Midbrain (tissue), 1 donor: ENCODE results near the gene NHSL2.
A peak's percentile ranks its signal among the peaks of the same experiment; 100 is the strongest.
"Not testable (repeated sequence)": the region's sequence is repeated elsewhere in the genome, so short reads cannot be mapped to it uniquely, and the experiment has no call there.

Source experiments
- DNase-seq: peaks from one replicate; lab custom pipeline; 2025; lab: John Stamatoyannopoulos, UW

The NHSL2 gene

GRCh38 chrX:72042852-72043248 is 132.2 kb downstream of the NHSL2 start:
- DNase-seq = no peak

DNA sequence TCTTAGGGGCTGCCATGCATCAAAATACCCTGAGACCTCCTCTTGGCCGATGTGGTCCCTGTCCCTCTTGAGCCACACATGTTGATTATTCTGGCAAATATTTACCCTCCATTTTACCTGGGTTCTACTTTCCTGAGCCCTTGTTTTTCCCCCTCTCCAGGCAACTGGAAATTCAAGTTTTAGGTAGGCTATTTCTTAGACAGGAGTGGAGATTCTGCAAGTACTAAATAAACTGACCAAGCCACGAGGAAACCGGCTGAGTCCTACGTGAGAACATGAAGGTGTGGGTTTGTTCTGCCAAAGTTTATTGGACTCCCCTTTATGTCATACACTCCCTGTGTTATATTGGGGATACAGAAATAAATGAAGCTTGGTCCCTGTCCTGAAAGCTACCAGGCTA is 133.0 kb downstream of the NHSL2 start:
- no peak for DNase-seq

GRCh38 chrX:72045141-72045540 is 134.5 kb downstream of the NHSL2 start:
- no peak for DNase-seq

DNA sequence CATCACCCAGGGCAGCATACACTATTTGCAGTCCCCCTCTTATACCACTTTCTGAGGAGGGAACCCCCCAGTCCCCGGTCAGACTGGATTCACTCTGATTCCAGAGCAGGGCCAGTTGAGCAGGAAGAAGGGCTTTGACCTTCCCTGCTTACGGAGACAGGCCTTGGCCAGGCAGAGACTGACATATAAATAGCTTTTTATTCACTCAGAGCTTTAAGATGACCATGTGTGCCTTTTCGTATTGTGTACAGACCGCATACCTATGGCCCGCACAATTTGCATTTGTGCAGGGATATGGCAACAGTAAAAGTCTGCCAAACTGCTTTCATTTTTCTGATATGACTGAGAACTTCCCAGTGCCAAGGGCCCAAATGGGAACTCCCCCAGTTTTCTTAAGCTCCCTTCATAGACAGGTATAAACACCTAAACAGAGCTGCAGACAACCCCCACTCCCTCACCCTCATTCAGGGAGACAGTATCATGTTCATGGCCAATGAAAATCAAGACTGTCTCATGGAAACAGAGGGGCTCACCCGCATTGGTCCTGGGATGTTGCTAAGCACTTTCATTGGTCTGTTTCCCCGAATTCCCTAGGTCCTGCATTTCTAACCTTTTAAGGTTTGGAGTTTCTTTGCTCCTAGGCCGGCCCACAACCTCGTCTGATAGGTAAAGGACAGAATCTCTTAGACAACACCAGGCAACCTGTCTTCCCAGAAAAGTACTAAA is 135.1 kb downstream of the NHSL2 start:
- DNase-seq = no peak

GRCh38 chrX:72046447-72046846 is 135.8 kb downstream of the NHSL2 start:
- no peak for DNase-seq

- no peak for DNase-seq
Observed at GRCh38 chrX:72048510-72049455, 138.1 kb downstream of the NHSL2 start.

DNA sequence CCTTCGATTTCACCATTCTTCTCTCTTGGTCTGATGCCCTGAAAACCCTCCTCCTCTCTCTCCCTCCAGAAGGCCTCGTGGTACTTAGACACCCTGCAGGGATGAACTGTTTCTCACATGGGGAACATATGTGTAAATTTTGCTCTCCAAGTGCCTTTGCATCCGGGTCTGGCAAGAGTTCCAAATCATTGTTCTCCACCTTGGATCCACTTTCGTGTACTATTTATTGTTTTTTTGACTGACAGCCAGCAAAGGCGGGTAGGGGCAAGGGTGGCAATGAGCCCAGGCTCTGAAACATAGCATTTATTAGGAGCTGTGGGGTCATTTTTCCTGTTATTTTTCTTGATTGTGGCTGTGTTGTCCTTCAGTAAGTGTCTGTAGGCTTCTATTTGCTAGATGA is 139.4 kb downstream of the NHSL2 start:
- DNase-seq = no peak

- no peak for DNase-seq
Observed at GRCh38 chrX:72051589-72051988, 140.9 kb downstream of the NHSL2 start.

DNA sequence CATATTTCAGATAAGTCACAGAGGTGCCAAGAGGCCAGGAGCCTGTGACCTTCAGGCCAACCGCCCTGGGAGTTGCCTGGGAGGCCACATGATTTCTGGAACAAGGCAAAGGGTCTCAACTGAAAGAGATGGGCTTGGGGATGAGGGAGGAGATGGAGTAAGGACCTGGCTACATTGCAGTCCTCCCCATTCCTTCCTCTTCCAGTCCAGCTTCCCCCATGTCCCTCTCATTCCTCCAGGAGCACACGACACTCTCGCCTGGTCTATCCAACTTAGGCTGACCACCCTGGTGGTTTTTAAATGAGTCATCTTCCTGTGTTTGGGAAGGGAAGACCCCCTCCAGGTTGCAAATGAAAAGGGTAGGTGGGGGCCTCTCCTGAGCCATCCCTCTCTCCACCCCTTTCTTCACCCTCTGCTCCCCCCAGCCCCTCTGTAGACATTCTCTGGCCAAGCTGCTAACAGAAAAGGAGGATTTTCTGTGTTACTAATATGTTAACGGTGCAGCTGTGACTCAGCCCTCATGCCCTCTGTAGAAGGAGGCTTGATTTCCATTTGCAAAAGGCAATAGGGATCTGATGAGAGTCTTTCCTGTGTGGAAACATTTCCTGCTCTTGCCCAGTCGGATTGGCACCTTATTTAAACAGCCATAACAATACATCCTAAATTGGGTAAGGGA is 141.9 kb downstream of the NHSL2 start:
- no peak for DNase-seq

GRCh38 chrX:72053508-72053907 is 142.9 kb downstream of the NHSL2 start:
- no peak for DNase-seq

DNA sequence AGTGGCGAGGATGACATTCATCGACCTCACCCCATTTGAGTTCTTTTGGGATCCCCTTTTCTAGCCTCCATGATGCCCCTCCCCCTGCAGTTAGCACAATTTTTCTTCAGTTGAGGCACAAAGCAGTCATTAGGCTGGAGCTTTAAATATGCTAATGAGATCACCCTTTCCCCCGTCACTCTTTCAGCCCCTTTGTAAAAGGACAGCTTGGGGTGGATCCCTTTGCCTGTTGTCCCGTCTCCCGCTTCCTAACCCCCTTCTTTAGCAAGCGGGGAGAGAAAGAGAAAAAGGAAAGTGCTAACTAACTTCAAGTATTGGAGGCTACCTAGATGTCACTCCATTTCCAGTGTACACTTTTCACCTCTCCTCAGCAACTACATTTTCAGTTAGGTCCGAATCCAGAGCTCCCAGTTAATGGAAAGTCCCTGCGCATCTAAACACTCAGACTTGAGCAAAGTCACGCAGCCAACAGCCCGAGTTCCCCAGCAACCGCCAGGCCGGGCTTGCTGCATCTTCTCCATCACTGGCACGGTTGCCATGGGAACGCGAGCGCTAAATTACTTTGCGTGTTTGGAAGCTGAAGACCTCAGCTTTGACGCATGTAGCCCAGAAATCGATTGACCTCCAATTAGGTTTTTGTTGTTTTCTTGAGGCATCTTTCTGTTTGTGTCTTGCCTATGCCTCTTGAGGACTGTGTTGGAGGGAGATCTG is 144.3 kb downstream of the NHSL2 start:
- DNase-seq = no peak

DNA sequence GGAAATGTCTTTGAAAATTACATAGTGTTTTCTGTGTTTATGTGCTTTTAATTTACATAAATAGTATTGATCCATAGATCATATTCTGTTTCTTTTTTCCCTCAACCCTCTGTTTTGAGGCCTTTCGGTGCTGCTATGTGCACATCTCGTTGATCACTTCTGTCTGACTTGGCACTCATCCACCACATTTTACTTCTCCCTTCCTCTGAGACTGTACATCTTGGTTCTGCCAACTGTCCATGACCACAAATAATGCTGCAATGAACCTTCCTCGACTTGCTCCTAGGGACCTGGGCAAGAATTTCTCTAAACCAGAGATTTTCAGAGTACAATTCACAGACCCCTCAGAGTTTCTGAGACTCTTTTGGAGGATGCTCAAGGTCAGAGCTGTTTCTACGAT is 146.7 kb downstream of the NHSL2 start:
- DNase-seq = no peak

DNA sequence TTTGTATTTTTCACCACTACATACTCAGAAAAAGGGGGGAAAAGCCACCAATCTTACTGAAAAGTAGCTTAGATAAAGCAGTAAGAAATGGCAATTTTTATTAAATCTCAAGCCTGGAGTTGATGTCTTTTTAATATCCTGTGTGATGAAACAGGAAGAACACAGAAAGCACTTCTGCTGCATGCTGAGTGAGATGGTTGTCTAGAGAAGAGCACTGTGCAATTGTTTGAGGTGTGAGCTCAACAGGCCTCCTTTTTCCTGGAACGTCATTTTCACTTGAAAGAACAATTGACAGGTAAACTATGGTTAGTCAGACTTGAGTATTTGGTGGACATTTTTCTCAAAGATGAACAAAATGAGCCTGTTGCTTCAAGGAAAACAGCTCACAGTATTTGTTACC is 147.2 kb downstream of the NHSL2 start:
- DNase-seq = no peak

DNA sequence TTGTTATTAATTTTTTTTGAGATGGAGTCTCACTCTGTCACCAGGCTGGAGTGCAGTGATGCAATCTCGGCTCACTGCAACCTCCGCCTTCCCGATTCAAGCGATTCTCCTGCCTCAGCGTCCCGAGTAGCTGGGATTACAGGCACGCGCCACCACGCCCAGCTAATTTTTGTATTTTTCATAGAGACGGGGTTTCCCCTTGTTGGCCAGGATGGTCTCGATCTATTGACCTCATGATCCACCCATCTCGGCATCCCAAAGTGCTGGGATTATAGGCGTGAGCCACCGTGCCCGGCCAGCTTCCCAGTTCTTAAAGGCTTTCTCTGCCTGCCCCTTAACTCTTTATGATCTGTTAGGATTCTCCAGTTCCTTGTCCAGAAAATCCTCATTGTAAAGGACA is 147.7 kb downstream of the NHSL2 start:
- not testable (repeated sequence) for DNase-seq

DNA sequence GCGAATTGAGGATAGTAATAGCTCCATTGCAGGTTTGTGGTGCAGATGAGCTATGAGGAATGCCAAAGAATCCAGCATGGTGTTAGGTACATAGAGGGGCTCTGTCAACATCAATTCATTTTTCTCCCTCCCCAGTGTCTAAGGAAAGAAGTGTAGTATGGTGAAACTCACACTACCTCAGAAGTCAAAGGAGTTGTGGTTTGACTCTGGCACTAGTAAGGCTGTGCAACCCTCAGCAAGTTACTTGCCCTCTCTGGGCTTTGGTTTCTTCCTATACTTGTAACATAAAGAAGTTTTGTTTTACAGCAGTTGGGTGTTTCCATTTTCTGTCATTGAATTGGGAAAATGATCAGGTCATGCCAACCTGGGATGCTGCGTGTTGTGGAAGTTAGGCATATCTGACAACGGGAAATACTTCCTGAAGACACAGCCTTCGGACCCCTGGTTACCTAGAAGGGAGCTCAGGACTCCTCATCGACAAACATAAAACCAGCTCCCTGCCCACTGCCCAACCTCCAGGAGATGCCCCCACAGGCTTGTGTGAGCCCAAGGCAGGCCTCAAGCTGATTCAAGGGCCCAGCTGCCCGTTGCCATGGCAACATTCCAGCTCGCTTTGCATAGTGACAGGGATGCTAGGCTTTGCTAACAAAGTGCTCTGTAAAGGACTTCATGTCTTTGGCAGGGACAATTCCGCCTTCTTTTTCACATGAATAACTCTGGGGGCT is 149.7 kb downstream of the NHSL2 start:
- peak; percentile 59 for DNase-seq

GRCh38 chrX:72060921-72061490 is 150.4 kb downstream of the NHSL2 start:
- DNase-seq = no peak

DNA sequence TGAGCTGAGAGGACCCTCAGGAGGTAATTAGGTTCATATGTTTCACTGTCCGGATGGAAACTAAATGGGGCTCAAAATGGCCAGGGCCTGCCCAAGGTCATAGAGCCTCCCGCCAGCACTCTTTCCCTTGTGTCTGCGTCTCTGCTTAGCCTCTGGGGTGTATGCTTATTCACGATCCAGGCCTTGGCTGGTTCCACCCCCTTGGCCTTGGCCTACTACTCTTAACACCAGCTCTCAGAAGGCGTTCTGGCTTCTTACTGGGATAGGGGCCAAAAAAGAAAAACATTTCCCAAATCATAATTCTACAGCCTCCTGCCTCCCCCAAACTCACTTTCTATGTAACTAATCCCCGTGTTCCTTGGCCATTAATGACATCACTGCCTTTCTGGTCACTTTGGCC is 152.3 kb downstream of the NHSL2 start:
- DNase-seq = no peak

GRCh38 chrX:72069350-72070160 is 158.9 kb downstream of the NHSL2 start:
- no peak for DNase-seq

DNA sequence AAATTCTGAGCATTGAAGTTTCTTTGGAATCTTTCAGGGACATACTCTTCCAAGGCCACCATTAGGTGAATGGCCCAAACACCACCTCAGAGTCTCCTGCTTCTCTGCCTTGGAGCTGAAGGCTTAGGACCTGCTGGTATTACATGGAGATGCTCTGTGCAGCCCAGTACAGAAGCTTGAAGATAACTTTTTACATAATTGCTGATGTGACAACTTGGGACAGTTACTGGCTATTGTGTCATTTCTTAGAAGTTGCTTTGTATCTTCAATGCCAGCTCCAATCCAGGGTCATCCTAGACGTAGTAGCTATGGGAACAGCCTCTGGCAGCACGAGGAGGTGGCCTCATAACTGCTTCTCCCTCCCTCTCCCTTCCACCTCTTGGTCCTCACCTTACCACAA is 160.6 kb downstream of the NHSL2 start:
- no peak for DNase-seq

DNA sequence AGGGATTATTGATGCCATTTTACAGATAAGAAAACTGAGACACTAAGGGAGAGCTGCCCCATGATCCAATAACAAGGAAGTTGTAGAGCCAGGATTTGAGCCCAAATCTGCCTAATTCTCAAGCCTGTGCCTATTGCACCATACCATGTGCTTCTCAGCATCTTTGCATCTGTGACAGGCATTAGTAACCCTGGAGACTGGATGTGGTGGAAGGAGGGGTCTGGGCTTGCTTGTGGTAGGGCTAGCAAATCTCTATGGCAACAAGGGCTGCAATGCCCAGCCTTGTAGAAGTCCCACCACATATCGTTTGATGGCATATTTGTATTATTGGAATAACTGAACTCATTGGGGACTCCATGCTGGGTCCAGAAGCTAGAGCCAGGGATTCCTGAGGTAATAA is 163.0 kb downstream of the NHSL2 start:
- DNase-seq = no peak
